ENCODE measurements around the gene CALCOCO2. TPM values are rescaled to one million over a fixed set of nuclear protein-coding genes. Genes with fewer than 3 reads are reported as not detected.
A peak's percentile ranks its signal among the peaks of the same experiment; 100 is the strongest.
"Not testable (repeated sequence)": the region's sequence is repeated elsewhere in the genome, so short reads cannot be mapped to it uniquely, and the experiment has no call there.

The CALCOCO2 gene
- total RNA-seq, 1 experiment from 2014 or later = 27.2 TPM

DNA sequence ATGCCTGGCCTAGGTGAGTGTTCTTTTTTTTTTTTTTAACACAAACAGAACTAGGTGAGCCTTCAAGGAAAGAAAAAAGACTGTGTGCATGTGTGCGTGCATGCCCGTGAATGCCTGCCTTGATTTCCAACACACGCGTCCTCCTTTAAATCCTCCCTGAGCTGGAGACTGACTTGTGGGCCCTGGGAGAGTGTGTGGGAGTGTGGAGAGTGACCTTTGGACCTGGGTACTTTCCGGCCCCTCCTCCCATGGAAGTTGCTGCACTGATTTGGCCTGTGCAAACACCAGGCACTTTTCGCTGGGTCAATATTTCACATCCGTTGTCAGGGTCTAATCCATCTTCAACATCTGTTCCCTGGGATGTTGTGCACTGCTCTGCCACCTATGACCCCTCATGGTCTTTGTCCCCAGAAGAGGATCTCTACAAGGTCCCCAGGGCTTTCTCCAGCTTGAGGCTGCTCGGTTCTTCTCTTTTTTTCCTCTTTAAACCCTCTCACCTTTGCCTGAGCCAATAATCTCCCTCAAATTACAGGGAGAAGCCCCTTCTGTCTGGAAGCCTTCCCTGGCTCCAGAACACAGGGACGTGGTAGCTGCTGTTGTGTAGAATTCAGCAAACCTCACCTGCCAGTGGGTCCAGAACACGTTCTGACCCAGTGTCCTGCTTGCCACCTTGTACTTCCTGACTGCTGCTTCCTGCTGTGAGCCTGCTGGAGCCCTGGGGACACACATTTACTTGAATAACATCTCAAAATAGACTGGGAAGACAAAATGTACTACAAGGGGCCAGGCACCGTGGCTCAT is 40.9 kb downstream of the CALCOCO2 start:
- no peak for DNase-seq (ENCODE audit: low read depth)

GRCh38 chr17:48872409-48872808 is 41.6 kb downstream of the CALCOCO2 start:
- DNase-seq (ENCODE audit: low read depth) = not testable (repeated sequence)

GRCh38 chr17:48873209-48873608 is 42.4 kb downstream of the CALCOCO2 start:
- no peak for DNase-seq (ENCODE audit: low read depth)

DNA sequence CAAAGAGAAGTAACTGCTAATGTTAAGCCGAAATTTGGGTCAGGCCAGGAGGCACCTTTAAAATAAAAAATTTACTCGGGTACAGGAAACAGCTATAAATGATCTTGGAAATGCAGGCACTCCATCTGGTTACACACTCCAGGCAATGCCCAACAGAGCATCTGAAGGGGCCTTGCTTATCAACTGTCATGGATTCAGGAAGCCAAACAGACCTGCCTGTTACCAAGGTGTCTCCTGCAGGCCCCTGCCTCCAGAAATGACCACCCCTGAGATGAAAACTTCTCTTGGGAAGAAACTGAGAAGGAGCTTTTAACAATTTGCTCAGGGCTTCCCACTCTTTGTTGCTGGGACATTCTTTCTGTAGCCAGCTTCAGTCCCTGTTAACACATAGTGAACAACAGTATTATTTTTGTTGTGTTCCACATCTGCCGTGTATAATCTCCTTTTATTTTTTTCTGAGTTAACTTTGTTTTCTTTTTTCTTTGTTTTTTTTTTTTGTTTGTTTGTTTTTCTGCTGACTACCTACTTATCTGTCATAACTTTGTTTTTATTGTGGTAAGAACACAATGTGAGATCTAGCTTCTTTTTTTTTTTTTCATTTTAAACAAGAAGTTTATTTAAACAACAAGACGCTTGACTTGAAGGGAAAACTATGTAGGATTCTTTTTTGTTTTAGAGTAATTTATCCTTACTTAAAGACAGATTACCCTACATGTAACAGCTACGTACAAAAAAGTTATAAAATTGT is 43.0 kb downstream of the CALCOCO2 start:
- DNase-seq (ENCODE audit: low read depth) = no peak

DNA sequence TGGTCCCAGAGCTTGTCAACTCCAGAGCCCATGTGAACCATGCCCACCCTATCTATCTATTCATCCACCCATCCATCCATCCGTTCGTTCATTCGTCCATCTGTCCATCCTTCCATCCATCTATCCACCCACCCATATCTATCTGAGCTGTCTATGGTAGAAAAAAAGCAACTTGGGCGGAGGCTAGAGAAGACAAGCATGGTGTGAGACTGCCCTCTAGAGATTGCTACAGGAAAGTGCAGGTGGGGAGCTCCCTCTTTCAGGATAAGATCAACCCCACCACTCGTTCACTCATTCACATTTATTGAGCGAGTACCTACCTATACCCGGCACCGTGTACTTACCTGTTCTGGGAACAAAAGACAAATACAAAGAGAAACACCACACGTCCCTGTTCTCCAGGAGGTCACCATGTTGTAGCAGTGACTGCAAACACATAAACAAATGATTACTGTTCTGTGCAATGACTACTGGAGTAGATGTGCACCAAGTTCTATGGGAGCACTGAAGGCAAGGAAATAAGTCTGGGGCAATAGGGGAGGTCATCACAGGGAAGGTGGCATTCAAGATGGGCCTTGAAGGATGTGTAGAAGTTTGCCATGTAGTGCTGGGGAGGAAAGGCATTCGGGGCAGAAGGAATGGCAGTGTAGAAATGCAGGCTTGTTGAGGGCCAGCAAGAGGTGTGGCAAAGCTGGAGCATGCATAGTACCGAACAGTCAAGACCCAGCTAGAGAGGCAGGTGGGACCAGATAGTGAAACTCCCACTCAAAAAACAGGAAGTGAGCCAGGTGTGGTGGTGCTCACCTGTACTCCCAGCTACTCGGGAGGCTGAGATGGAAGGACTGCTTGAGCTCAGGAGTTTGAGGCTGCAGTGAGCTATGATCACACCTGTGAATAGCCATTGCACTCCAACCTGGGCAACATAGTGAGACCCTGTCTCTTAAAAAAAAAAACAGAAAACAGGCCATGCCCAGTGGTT is 48.4 kb downstream of the CALCOCO2 start:
- peak; percentile 68 for DNase-seq (ENCODE audit: low read depth)

DNA sequence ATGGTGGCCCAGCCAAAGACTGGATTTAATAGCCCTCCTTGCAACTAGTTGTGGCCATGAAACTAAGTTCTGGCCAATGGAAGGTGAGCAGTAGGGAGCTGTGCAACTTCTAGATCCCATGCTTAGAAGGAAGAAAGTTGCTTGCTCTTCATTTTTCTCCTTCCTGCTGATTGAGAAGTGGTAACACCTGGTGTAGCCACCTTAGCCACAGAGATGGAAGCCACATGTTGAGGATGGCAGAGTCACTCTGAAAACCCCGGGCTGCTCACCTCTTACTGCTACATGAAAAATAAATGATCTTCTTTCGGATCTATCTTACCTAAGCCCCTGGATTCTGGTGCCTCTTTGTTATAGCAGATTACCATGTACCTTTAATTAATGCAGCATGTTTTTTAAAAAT is 51.4 kb downstream of the CALCOCO2 start:
- DNase-seq (ENCODE audit: low read depth) = no peak

DNA sequence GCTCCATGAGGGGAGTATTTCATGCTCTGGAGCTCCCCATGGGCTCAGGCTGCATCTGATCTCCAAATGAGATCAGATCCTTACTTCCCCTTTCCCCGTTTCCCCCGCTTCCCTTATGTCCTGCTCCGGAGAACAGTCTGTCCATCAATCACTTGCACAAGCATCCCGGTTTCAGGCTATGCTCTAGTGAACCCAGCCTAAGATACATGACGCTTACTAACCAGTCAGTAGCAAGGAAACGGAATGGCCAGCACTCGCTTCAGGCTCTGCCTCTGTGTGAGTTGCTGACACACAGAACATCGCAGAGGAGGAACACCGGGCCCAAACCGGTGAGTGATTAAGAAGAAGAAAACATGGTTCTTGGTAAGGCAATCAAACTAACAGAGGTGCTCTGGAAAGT is 52.3 kb downstream of the CALCOCO2 start:
- no peak for DNase-seq (ENCODE audit: low read depth)

GRCh38 chr17:48890086-48890485 is 59.3 kb downstream of the CALCOCO2 start:
- no peak for DNase-seq (ENCODE audit: low read depth)

- DNase-seq (ENCODE audit: low read depth) = no peak
Measured at GRCh38 chr17:48892940-48893645, 62.3 kb downstream of the CALCOCO2 start.

GRCh38 chr17:48893646-48894508 is 63.0 kb downstream of the CALCOCO2 start:
- no peak for DNase-seq (ENCODE audit: low read depth)

- no peak for DNase-seq (ENCODE audit: low read depth)
Measured at GRCh38 chr17:48894886-48895285, 64.1 kb downstream of the CALCOCO2 start.

GRCh38 chr17:48901241-48901640 is 70.4 kb downstream of the CALCOCO2 start:
- no peak for DNase-seq (ENCODE audit: low read depth)

- DNase-seq (ENCODE audit: low read depth) = no peak
Measured at GRCh38 chr17:48903401-48903800, 72.6 kb downstream of the CALCOCO2 start.

GRCh38 chr17:48904428-48904827 is 73.6 kb downstream of the CALCOCO2 start:
- no peak for DNase-seq (ENCODE audit: low read depth)

- DNase-seq (ENCODE audit: low read depth) = no peak
Measured at GRCh38 chr17:48905987-48906515, 75.2 kb downstream of the CALCOCO2 start.

- no peak for DNase-seq (ENCODE audit: low read depth)
Measured at GRCh38 chr17:48907713-48908046, 76.8 kb downstream of the CALCOCO2 start.

DNA sequence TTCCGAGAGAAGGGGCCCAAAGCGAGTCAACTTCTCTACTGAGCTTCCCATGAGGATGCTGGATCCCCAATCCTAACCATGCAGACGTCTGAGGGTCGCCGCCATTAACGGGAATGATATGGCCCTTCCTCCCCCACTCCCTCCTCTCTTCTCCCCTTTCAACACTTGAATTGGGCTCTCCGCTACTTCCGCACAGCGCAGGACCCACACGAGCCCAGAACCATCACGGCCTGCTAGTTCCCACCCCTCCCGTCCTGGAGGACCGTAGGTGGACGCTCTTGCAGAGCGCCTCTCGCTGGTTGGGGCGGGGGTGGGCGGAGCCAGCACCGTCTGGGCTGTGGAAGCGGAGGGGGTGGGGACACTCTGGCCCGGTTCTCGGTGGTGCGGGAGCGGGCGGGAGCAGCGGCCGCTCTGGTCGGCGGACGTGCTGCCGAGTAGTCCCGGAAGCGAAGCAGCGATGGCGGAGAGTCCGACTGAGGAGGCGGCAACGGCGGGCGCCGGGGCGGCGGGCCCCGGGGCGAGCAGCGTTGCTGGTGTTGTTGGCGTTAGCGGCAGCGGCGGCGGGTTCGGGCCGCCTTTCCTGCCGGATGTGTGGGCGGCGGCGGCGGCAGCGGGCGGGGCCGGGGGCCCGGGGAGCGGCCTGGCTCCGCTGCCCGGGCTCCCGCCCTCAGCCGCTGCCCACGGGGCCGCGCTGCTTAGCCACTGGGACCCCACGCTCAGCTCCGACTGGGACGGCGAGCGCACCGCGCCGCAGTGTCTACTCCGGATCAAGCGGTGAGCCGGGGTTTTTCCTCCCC is 77.4 kb downstream of the CALCOCO2 start, which contains the start of gene UBE2Z:
TSS of gene UBE2Z (plus strand) at position 361 of the 797 bp plus-strand sequence. CDS start at position 458, 97 bp downstream.
- peak; percentile 92 for DNase-seq (ENCODE audit: low read depth)

DNA sequence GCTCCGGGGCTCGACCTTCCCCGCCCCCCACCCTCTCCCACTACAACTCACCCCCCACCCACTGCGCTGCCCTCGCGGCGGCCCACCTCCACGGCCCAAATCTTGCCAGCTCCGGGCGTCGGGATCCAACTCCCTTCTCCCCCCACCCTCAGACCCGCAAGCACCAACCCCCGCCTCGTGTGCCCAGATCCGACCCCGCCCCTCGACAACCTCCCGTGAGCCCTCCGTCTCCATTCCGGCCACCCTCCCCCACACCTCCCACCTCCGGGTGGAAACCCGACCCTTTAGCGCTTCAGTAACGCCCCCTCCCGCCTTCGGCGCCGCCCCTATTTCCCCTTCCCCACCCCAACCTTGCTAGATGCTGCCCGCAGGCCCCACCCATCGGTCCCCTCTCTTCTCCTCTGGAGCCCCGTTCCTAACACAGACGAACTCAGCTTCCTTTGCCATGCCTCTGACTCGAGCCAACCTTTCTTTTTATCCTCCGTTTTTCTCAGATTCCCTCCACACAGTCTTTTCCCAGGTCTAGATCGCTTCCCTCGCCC is 78.1 kb downstream of the CALCOCO2 start:
- DNase-seq (ENCODE audit: low read depth) = peak; percentile 60

Data from HT1080 (cell line).